ENCODE data around the gene PLXNC1. TPM values are rescaled to one million over a fixed set of nuclear protein-coding genes. Genes with fewer than 3 reads are reported as not detected.

The PLXNC1 gene
- polyA plus RNA-seq, 1 experiment = 4.8 TPM

- no peaks in the 10 kb centered on the region for H3K9me3 ChIP-seq (ENCODE audit: control insufficient read depth, insufficient read depth, low read length)
- ChIA-PET CTCF (no interaction called here), POLR2A (no interaction called here)
- DNase-seq (ENCODE audit: low read depth, low spot score) = no peak
- no peak overlapping the region for H3K4me3 ChIP-seq (ENCODE audit: low read depth, low read length)
- peaks cover 34% of the 10 kb centered on the region for H3K27me3 ChIP-seq (ENCODE audit: control insufficient read depth, insufficient read depth, low read length)
- no peak overlapping the region for H3K27ac ChIP-seq (ENCODE audit: low read depth, low read length)
- TF ChIP-seq CTCF (IDR thresholded peaks at IDR 0.05; ENCODE audit: low read depth, low read length) = no peak
These were observed 82.1 kb downstream of the PLXNC1 start for GRCh38 chr12:94230357-94230905.

- POLR2A ChIA-PET = interaction anchor here (1.1 kb wide), 1 partner anchor 10 kb away, joined by 3 read pairs; no protein-coding TSS in a partner anchor
These were observed 83.3 kb downstream of the PLXNC1 start for GRCh38 chr12:94231709-94232108.

GRCh38 chr12:94235848-94236247 lies 87.5 kb downstream of the PLXNC1 start:
- H3K9me3 ChIP-seq (ENCODE audit: control insufficient read depth, insufficient read depth, low read length) = no peaks in the 10 kb centered on the region
- CTCF ChIA-PET = no interaction called here

More at GRCh38 chr12:94231709-94232108, 83.3 kb downstream of the PLXNC1 start:
- Histone ChIP-seq H3K27me3 (ENCODE audit: control insufficient read depth, insufficient read depth, low read length) (peaks cover 29% of the 10 kb centered on the region), H3K9me3 (ENCODE audit: control insufficient read depth, insufficient read depth, low read length) (no peaks in the 10 kb centered on the region), H3K27ac (ENCODE audit: low read depth, low read length) (no peak overlapping the region), H3K4me3 (ENCODE audit: low read depth, low read length) (no peak overlapping the region)
- TF ChIP-seq CTCF (IDR thresholded peaks at IDR 0.05; ENCODE audit: low read depth, low read length) = no peak
- CTCF ChIA-PET = no interaction called here
- no peak for DNase-seq (ENCODE audit: low read depth, low spot score)

GRCh38 chr12:94239332-94239993 lies 91.1 kb downstream of the PLXNC1 start:
- no peak for DNase-seq (ENCODE audit: low read depth, low spot score)
- CTCF ChIA-PET = interaction anchor here (0.5 kb wide), 1 partner anchor 526 kb away, joined by 5 read pairs; no protein-coding TSS in a partner anchor
- POLR2A ChIA-PET = no interaction called here
- no peak for TF ChIP-seq CTCF (IDR thresholded peaks at IDR 0.05; ENCODE audit: low read depth, low read length)
- peaks cover 42% of the 10 kb centered on the region for H3K27me3 ChIP-seq (ENCODE audit: control insufficient read depth, insufficient read depth, low read length)
- H3K27ac ChIP-seq (ENCODE audit: low read depth, low read length) = no peak overlapping the region
- no peak overlapping the region for H3K4me3 ChIP-seq (ENCODE audit: low read depth, low read length)
- no peaks in the 10 kb centered on the region for H3K9me3 ChIP-seq (ENCODE audit: control insufficient read depth, insufficient read depth, low read length)

More at GRCh38 chr12:94235848-94236247, 87.5 kb downstream of the PLXNC1 start:
- Histone ChIP-seq H3K27me3 (ENCODE audit: control insufficient read depth, insufficient read depth, low read length) (peaks cover 42% of the 10 kb centered on the region), H3K27ac (ENCODE audit: low read depth, low read length) (no peak overlapping the region), H3K4me3 (ENCODE audit: low read depth, low read length) (no peak overlapping the region)
- no peak for TF ChIP-seq CTCF (IDR thresholded peaks at IDR 0.05; ENCODE audit: low read depth, low read length)
- POLR2A ChIA-PET = no interaction called here
- no peak for DNase-seq (ENCODE audit: low read depth, low spot score)

GRCh38 chr12:94240171-94240570 lies 91.8 kb downstream of the PLXNC1 start:
- Histone ChIP-seq H3K9me3 (ENCODE audit: control insufficient read depth, insufficient read depth, low read length) (no peaks in the 10 kb centered on the region), H3K4me3 (ENCODE audit: low read depth, low read length) (no peak overlapping the region), H3K27ac (ENCODE audit: low read depth, low read length) (no peak overlapping the region), H3K27me3 (ENCODE audit: control insufficient read depth, insufficient read depth, low read length) (peaks cover 41% of the 10 kb centered on the region)
- CTCF ChIA-PET = no interaction called here
- DNase-seq (ENCODE audit: low read depth, low spot score) = no peak
- POLR2A ChIA-PET = no interaction called here
- TF ChIP-seq CTCF (IDR thresholded peaks at IDR 0.05; ENCODE audit: low read depth, low read length) = no peak
